22Rv1 (cell line): ENCODE data around the gene SBF2.
A peak's percentile ranks its signal among the peaks of the same experiment; 100 is the strongest.

ENCODE experiments used
- H3K27ac ChIP-seq: fragments of 450-650 bp; 2 replicates; pipeline ENCODE4 v1.5.1; 2017
- CTCF ChIP-seq: fragments of 450-650 bp; IDR thresholded peaks from 2 replicates; pipeline ENCODE4 v1.5.1; 2017; ENCODE audit warnings: mild to moderate bottlenecking
- ZFX ChIP-seq: fragments of 450-650 bp; IDR thresholded peaks from 2 replicates; pipeline ENCODE4 v1.6.1; 2017; ENCODE audit warnings: antibody characterized with exemption, borderline replicate concordance

SBF2 gene

GRCh38 chr11:9769621-9770020 is 524.4 kb downstream of the SBF2 start:
- no peak overlapping the region for H3K27ac ChIP-seq
- no peak for TF ChIP-seq CTCF
- TF ChIP-seq ZFX = no peak

- H3K27ac ChIP-seq = no peak overlapping the region
Measured at GRCh38 chr11:9765320-9766101, 528.5 kb downstream of the SBF2 start.

GRCh38 chr11:9763301-9763700 is 530.7 kb downstream of the SBF2 start:
- no peak overlapping the region for H3K27ac ChIP-seq
- TF ChIP-seq ZFX (no peak), CTCF (no peak)

More at GRCh38 chr11:9765320-9766101, 528.5 kb downstream of the SBF2 start:
- TF ChIP-seq ZFX = no peak
- no peak for TF ChIP-seq CTCF

- TF ChIP-seq ZFX = no peak
- no peak for TF ChIP-seq CTCF
- no peak overlapping the region for H3K27ac ChIP-seq
Measured at GRCh38 chr11:9762531-9762930, 531.5 kb downstream of the SBF2 start.

- no peak overlapping the region for H3K27ac ChIP-seq
- TF ChIP-seq ZFX (no peak), CTCF (no peak)
Measured at GRCh38 chr11:9761441-9761945, 532.5 kb downstream of the SBF2 start.

- no peak for TF ChIP-seq CTCF
- no peak for TF ChIP-seq ZFX
- H3K27ac ChIP-seq = no peak overlapping the region
Measured at GRCh38 chr11:9760193-9760575, 533.8 kb downstream of the SBF2 start.

GRCh38 chr11:9759519-9760192 is 534.4 kb downstream of the SBF2 start:
- TF ChIP-seq ZFX (no peak), CTCF (no peak)
- peak overlapping the region; percentile 75; the same call in 1 of the 2 replicates for H3K27ac ChIP-seq
